Measurements from ENCODE around the gene SYTL3. TPM values are rescaled to one million over a fixed set of nuclear protein-coding genes. Genes with fewer than 3 reads are reported as not detected.
A peak's percentile ranks its signal among the peaks of the same experiment; 100 is the strongest.

The SYTL3 gene
- total RNA-seq, 1 donor from 2014 or later: 8.7 TPM

DNA sequence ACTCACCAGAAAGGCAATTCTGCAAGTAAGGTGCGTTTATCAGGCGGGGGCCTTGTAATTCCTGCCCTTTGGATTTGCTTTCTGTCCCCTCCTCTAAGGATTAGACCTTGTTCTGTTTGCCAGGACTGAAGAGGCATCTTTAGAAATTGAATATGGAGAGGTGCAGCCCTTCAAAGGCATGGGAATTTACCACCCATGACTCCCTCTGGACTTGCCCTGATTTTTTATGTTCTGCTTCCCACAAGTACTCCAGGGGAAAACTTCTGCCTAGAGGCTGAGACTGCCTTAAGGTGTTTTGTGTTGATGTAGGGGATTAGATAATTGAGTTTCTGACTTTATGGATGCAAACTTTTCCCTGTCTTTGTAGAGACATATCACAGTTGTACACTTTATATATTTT, 30.2 kb downstream of the SYTL3 start:
- Histone ChIP-seq H3K27ac (no peak overlapping the region), H3K9me3 (no peaks in the 10 kb centered on the region), H3K27me3 (no peaks in the 10 kb centered on the region), H3K4me3 (no peak overlapping the region), H3K36me3 (no peaks in the 10 kb centered on the region), H3K4me1 (peaks cover 6% of the 10 kb centered on the region)
- DNase-seq (no peak), ATAC-seq (no peak)
- intact Hi-C loops (cut with DNase I): no loop called here
- TF ChIP-seq, protein P1, sequence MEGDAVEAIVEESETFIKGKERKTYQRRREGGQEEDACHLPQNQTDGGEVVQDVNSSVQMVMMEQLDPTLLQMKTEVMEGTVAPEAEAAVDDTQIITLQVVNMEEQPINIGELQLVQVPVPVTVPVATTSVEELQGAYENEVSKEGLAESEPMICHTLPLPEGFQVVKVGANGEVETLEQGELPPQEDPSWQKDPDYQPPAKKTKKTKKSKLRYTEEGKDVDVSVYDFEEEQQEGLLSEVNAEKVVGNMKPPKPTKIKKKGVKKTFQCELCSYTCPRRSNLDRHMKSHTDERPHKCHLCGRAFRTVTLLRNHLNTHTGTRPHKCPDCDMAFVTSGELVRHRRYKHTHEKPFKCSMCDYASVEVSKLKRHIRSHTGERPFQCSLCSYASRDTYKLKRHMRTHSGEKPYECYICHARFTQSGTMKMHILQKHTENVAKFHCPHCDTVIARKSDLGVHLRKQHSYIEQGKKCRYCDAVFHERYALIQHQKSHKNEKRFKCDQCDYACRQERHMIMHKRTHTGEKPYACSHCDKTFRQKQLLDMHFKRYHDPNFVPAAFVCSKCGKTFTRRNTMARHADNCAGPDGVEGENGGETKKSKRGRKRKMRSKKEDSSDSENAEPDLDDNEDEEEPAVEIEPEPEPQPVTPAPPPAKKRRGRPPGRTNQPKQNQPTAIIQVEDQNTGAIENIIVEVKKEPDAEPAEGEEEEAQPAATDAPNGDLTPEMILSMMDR (IDR thresholded peaks at IDR 0.05): no peak

DNA sequence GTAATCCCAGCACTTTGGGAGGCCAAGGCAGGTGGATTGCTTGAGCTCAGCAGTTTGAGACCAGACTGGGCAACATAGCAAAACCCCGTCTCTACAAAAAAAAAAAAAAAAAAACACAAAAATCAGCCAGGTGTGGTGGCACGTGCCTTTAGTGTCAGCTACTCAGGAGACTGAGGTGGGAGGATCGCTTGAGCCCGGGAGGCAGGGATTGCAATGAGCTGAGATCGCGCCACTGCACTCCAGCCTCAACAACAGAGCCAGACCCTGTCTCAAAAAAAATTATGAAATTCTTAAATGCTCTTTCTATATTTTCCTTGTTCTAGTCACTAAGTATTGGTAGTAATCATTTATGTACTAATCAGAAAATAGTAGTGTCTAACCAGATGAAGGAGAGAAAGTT, 30.6 kb downstream of the SYTL3 start:
- Histone ChIP-seq H3K27ac (no peak overlapping the region), H3K4me3 (no peak overlapping the region), H3K27me3 (no peaks in the 10 kb centered on the region), H3K4me1 (peaks cover 6% of the 10 kb centered on the region), H3K9me3 (no peaks in the 10 kb centered on the region), H3K36me3 (no peaks in the 10 kb centered on the region)
- DNase-seq: no peak
- TF ChIP-seq, protein P1 (IDR thresholded peaks at IDR 0.05): no peak
- intact Hi-C loops (cut with DNase I): no loop called here
- ATAC-seq: no peak

DNA sequence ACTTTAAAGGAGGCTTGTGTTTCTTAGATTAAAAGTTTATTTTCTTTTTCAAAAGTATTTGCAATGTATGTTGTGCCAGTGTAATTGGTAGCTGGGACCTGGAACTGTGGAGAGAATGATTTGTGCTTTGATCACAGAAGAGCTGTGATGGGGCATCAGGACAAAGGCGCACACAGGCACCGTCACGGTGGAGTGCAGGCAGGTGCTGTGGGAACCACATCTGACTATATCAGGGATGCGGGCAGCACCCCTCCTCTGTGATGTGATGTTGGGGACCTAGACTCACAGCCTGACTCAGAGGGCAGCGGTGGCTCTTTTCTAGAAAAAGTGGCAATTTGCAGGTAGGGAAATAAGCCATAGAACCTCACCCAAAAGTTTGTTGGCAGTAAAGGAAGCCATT, 34.5 kb downstream of the SYTL3 start:
- Histone ChIP-seq H3K27ac (no peak overlapping the region), H3K4me3 (no peak overlapping the region), H3K36me3 (no peaks in the 10 kb centered on the region), H3K4me1 (peaks cover 6% of the 10 kb centered on the region), H3K9me3 (no peaks in the 10 kb centered on the region), H3K27me3 (no peaks in the 10 kb centered on the region)
- DNase-seq: no peak
- no peak for ATAC-seq
- TF ChIP-seq, protein P1 (IDR thresholded peaks at IDR 0.05): no peak
- intact Hi-C loops (cut with DNase I): no loop called here

DNA sequence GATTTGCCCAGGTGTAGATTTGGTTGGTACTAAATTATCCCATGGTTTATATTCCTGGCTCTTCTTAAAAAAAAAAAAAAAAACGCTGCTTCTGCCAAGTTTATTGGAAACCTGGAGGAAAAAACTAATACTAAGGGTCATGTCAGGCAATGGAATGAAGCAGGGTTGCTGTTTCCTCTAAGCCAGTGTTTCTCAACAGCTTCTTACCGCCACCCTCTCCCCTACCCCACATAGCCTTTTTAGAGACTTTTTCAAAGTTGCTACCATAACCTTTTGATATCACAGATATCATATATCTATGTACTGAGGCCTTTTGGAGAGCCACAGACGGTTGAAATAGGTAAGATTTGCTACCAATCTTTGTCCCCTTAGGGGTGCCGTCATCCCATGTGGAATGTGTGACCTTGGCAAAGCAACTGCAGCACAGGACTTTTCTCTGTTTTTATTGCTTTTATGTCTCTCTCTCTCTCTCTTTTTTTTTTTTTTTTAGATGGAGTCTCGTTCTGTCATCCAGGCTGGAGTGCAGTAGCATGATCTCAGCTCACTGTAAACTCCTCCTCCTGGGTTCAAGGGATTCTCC, 35.0 kb downstream of the SYTL3 start:
- Histone ChIP-seq H3K27me3 (no peaks in the 10 kb centered on the region), H3K27ac (no peak overlapping the region), H3K36me3 (no peaks in the 10 kb centered on the region), H3K4me3 (no peak overlapping the region), H3K9me3 (no peaks in the 10 kb centered on the region), H3K4me1 (peaks cover 6% of the 10 kb centered on the region)
- intact Hi-C loops (cut with DNase I): no loop called here
- ATAC-seq (peak; percentile 26), DNase-seq (no peak)
- TF ChIP-seq, protein P1 (IDR thresholded peaks at IDR 0.05): no peak

DNA sequence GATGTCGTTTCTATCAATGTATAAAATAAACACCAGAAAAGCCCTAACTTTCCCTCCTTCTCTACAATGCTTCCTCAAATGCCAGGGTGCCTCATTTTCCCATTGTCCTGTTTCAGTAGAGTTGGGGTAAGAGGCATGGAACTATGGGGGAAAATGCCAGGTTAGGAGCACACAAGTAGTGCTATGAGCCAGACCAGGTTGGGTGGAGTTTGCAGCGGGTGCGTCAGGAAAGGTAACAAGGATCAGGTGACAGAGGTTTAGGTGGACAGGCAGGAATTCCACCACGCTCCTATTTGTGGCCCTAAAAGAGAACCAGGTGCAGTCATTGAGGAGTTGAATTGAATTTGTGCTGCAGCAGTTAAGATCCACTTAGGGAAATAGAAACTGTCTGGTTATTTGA, 36.5 kb downstream of the SYTL3 start:
- peak overlapping the region; percentile 82 for H3K27ac ChIP-seq
- DNase-seq (no peak), ATAC-seq (peak; percentile 77)
- H3K4me1 ChIP-seq: peaks cover 6% of the 10 kb centered on the region
- TF ChIP-seq, protein P1 (IDR thresholded peaks at IDR 0.05): no peak
- no peak overlapping the region for H3K4me3 ChIP-seq
- intact Hi-C loops (cut with DNase I): no loop called here
- H3K27me3 ChIP-seq: no peaks in the 10 kb centered on the region
- no peaks in the 10 kb centered on the region for H3K36me3 ChIP-seq
- H3K9me3 ChIP-seq: no peaks in the 10 kb centered on the region
